ENCODE results near the gene PLK5. TPM values are rescaled to one million over a fixed set of nuclear protein-coding genes. Genes with fewer than 3 reads are reported as not detected.
A peak's percentile ranks its signal among the peaks of the same experiment; 100 is the strongest.

PLK5 gene
- total and polyA plus RNA-seq, 4 donors = 0.03 TPM; not detected in 3

DNA sequence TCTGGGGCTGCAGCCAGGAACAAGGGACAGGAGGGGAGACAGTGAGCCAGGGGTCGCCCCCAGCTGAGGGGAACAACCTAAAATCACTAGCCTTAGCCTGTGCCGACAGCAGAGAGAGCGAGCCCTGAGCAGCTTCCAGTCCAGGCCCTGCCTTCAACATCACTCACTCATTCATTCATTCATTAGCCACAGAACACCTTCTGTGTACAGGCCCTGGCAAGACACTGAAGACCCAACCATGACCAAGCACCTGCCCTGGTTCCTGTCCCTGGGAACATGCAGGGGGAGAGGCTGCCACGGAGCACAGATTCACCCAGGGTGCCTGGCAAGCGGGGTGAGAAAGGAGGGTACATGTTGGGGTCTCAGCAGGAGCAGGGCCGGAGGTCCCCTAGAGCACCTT is 39.4 kb downstream of the PLK5 start:
- no peak for DNase-seq (ENCODE audit: low spot score)
- TF ChIP-seq NR2F2 (IDR thresholded peaks at IDR 0.05) = no peak
- no peak for TF ChIP-seq SP1 (IDR thresholded peaks at IDR 0.05)
- TF ChIP-seq RXRA (IDR thresholded peaks at IDR 0.05) = no peak
- TF ChIP-seq JUND (IDR thresholded peaks at IDR 0.05) = no peak
- TF ChIP-seq YY1 (IDR thresholded peaks at IDR 0.05) = no peak
- TF ChIP-seq HNF4G (IDR thresholded peaks at IDR 0.05) = no peak
- TF ChIP-seq TAF1 (conservative IDR thresholded peaks at IDR 0.05) = no peak
- 93% methylated on average over 6 of the region's 6 CpGs for WGBS
- Histone ChIP-seq H3K27ac (ENCODE audit: low read depth in 1 of 2, low read length in 2 of 2) (no peak overlapping the region), H3K27me3 (ENCODE audit: control insufficient read depth in 4 of 4, insufficient read depth in 4 of 4, low read length in 3 of 4) (no peaks in the 10 kb centered on the region), H3K36me3 (ENCODE audit: control insufficient read depth in 4 of 4, insufficient read depth in 3 of 4, low read depth in 1 of 4, low read length in 3 of 4) (no peaks in the 10 kb centered on the region), H3K9me3 (ENCODE audit: control insufficient read depth in 4 of 4, low read length in 3 of 4) (no peaks in the 10 kb centered on the region), H3K4me3 (ENCODE audit: low read depth in 1 of 3, low read length in 3 of 3) (no peak overlapping the region), H3K9ac (ENCODE audit: low read depth in 1 of 2, low read length in 2 of 2) (no peak overlapping the region), H3K4me1 (ENCODE audit: control insufficient read depth in 4 of 4, insufficient read depth in 4 of 4, low read length in 3 of 4) (peaks cover 0 to 9% (median 4%) of the 10 kb centered on the region in 4 donors)

DNA sequence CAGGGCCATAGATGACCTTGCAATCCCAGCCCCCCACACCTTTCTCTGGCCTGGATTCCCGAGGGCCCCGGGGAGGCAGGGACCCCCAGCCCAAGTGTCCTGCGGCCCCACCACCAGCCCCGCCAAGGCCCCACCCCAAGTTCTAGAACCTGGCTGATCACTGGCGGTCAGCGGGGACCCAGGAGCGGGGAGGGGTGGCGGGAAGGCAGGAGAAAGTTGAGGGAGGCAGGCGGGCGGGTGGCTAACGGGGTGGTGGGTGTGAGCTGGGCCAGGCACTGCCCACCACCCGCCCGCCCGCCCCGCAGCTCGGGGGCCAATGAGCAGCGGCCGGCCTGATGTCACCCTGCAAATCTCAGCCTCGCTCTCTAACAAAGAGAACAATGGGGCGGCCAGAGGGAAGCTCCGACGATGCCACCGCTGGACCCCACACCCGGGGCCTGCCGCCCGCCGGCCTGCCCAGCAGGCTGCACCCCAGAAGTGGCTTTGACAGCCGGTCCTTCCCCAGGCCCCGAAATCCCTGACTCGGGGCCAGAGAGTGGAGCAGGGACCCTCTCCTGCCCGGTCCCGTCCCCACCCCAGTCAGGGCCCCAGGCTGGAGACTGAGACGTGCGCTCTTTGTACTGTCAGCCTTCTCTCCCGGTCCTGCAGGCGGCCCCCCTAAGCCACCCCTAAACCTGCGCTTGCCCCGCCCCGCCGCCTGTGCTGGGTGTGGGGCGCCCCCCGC is 42.7 kb downstream of the PLK5 start:
- TF ChIP-seq, protein P1, sequence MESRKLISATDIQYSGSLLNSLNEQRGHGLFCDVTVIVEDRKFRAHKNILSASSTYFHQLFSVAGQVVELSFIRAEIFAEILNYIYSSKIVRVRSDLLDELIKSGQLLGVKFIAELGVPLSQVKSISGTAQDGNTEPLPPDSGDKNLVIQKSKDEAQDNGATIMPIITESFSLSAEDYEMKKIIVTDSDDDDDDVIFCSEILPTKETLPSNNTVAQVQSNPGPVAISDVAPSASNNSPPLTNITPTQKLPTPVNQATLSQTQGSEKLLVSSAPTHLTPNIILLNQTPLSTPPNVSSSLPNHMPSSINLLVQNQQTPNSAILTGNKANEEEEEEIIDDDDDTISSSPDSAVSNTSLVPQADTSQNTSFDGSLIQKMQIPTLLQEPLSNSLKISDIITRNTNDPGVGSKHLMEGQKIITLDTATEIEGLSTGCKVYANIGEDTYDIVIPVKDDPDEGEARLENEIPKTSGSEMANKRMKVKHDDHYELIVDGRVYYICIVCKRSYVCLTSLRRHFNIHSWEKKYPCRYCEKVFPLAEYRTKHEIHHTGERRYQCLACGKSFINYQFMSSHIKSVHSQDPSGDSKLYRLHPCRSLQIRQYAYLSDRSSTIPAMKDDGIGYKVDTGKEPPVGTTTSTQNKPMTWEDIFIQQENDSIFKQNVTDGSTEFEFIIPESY (IDR thresholded peaks at IDR 0.05) = no peak
- TF ChIP-seq YY1 (IDR thresholded peaks at IDR 0.05) (no peak), RXRA (IDR thresholded peaks at IDR 0.05) (no peak), RAD21 (IDR thresholded peaks at IDR 0.05) (no peak)
- TF ChIP-seq, protein P2, sequence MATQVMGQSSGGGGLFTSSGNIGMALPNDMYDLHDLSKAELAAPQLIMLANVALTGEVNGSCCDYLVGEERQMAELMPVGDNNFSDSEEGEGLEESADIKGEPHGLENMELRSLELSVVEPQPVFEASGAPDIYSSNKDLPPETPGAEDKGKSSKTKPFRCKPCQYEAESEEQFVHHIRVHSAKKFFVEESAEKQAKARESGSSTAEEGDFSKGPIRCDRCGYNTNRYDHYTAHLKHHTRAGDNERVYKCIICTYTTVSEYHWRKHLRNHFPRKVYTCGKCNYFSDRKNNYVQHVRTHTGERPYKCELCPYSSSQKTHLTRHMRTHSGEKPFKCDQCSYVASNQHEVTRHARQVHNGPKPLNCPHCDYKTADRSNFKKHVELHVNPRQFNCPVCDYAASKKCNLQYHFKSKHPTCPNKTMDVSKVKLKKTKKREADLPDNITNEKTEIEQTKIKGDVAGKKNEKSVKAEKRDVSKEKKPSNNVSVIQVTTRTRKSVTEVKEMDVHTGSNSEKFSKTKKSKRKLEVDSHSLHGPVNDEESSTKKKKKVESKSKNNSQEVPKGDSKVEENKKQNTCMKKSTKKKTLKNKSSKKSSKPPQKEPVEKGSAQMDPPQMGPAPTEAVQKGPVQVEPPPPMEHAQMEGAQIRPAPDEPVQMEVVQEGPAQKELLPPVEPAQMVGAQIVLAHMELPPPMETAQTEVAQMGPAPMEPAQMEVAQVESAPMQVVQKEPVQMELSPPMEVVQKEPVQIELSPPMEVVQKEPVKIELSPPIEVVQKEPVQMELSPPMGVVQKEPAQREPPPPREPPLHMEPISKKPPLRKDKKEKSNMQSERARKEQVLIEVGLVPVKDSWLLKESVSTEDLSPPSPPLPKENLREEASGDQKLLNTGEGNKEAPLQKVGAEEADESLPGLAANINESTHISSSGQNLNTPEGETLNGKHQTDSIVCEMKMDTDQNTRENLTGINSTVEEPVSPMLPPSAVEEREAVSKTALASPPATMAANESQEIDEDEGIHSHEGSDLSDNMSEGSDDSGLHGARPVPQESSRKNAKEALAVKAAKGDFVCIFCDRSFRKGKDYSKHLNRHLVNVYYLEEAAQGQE (IDR thresholded peaks at IDR 0.05) = no peak
- TF ChIP-seq, protein P3, sequence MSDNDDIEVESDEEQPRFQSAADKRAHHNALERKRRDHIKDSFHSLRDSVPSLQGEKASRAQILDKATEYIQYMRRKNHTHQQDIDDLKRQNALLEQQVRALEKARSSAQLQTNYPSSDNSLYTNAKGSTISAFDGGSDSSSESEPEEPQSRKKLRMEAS (IDR thresholded peaks at IDR 0.05) = no peak
- TF ChIP-seq, protein P4, sequence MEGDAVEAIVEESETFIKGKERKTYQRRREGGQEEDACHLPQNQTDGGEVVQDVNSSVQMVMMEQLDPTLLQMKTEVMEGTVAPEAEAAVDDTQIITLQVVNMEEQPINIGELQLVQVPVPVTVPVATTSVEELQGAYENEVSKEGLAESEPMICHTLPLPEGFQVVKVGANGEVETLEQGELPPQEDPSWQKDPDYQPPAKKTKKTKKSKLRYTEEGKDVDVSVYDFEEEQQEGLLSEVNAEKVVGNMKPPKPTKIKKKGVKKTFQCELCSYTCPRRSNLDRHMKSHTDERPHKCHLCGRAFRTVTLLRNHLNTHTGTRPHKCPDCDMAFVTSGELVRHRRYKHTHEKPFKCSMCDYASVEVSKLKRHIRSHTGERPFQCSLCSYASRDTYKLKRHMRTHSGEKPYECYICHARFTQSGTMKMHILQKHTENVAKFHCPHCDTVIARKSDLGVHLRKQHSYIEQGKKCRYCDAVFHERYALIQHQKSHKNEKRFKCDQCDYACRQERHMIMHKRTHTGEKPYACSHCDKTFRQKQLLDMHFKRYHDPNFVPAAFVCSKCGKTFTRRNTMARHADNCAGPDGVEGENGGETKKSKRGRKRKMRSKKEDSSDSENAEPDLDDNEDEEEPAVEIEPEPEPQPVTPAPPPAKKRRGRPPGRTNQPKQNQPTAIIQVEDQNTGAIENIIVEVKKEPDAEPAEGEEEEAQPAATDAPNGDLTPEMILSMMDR (IDR thresholded peaks at IDR 0.05; ENCODE audit: low read depth, low read length, missing input control) = no peak
- Histone ChIP-seq H3K4me1 (ENCODE audit: control insufficient read depth in 4 of 4, insufficient read depth in 4 of 4, low read length in 3 of 4) (peaks cover 0 to 12% (median 8%) of the 10 kb centered on the region in 4 donors), H3K9me3 (ENCODE audit: control insufficient read depth in 4 of 4, low read length in 3 of 4) (no peaks in the 10 kb centered on the region), H3K27ac (ENCODE audit: low read depth in 1 of 2, low read length in 2 of 2) (peak overlapping the region in 1 of 2 donors; percentile 41), H3K4me3 (ENCODE audit: low read depth in 1 of 3, low read length in 3 of 3) (peak overlapping the region in 1 of 3 donors; percentile 82), H3K9ac (ENCODE audit: low read depth in 1 of 2, low read length in 2 of 2) (no peak overlapping the region), H3K36me3 (ENCODE audit: control insufficient read depth in 4 of 4, insufficient read depth in 3 of 4, low read depth in 1 of 4, low read length in 3 of 4) (no peaks in the 10 kb centered on the region), H3K27me3 (ENCODE audit: control insufficient read depth in 4 of 4, insufficient read depth in 4 of 4, low read length in 3 of 4) (no peaks in the 10 kb centered on the region)
- DNase-seq (ENCODE audit: low spot score) = peak; percentile 46
- 46% methylated on average over 42 of the region's 42 CpGs for WGBS
